ENCODE results near the gene ACP7. TPM values are rescaled to one million over a fixed set of nuclear protein-coding genes. Genes with fewer than 3 reads are reported as not detected.
A peak's percentile ranks its signal among the peaks of the same experiment; 100 is the strongest.

ACP7 gene
- total and polyA plus RNA-seq, 9 of the 15 experiments (the other 6 are each of a cell fraction or from before 2014, with no cell fraction given) = not detected

GRCh38 chr19:39139971-39140453, 55.8 kb downstream of the ACP7 start:
- Histone ChIP-seq H3K36me3 (ENCODE audit: control insufficient read depth, insufficient read depth, low read length) (0 out of 3 replicates have a peak, but pooled peaks cover 2% of the 10 kb centered on the region), H2AFZ (ENCODE audit: low read depth, low read length) (no peak overlapping the region), H3K4me2 (ENCODE audit: insufficient read depth, low read length) (peak overlapping the region; percentile 3; the same call in 1 of the 2 replicates), H3K9ac (ENCODE audit: insufficient read depth in 1 of 2, low read depth in 2 of 2, low read length in 2 of 2) (peak overlapping the region in 1 of 2 experiments; percentile 83; a peak in 2 of 4 replicates), H4K20me1 (replicated peaks; ENCODE audit: control insufficient read depth, insufficient read depth, low read length) (peaks cover 48% of the 10 kb centered on the region), H3K9me3 (replicated peaks; ENCODE audit: control insufficient read depth, insufficient read depth, low read depth, low read length) (no peaks in the 10 kb centered on the region), H3K27me3 (ENCODE audit: control insufficient read depth in 2 of 2, insufficient read depth in 2 of 2, low read length in 2 of 2) (no peaks in the 10 kb centered on the region), H3K9me1 (ENCODE audit: control insufficient read depth, insufficient read depth, low read length) (peaks cover 8% of the 10 kb centered on the region), H3K4me3 (no peak overlapping the region), H3K79me2 (ENCODE audit: control insufficient read depth, insufficient read depth, low read length) (peaks cover 81% of the 10 kb centered on the region), H3K27ac (ENCODE audit: extremely low read depth, low read depth, low read length) (no peak overlapping the region; the same call in 2 of the 3 replicates), H3K4me1 (replicated peaks in 1 of 2; ENCODE audit: control insufficient read depth in 2 of 2, insufficient read depth in 2 of 2, low read length in 2 of 2) (peaks cover 21 to 57% of the 10 kb centered on the region in 2 experiments)
- no TSS peak for BruUV-seq (replicated peaks)
- ATAC-seq = peak; percentile 56
- ChIA-PET CTCF (ENCODE audit: low intra/inter-chr PET ratio) (no interaction called here), POLR2A (interaction anchor here (0.7 to 1.2 kb wide), 2 partner anchors 13 to 296 kb away, joined by 3 read pairs; partner anchors contain the start of gene RPS16)
- in situ Hi-C loops (cut with MboI) = no loop called here
- peak in 1 of 4 experiments; percentile 68 for DNase-seq (ENCODE audit: extremely low read depth in 1 of 4, low spot score in 3 of 4)
- intact Hi-C loops (cut with micrococcal nuclease) = no loop called here
- 4% methylated on average over 7 of the region's 7 CpGs for WGBS (ENCODE audit: insufficient coverage, low coverage, missing lambda C conversion rate)
- FAIRE-seq = peak; percentile 77
- TF ChIP-seq RBM25 (IDR thresholded peaks at IDR 0.05; ENCODE audit: low read depth, low read length, severe bottlenecking) = no peak
- no peak for TF ChIP-seq NONO (IDR thresholded peaks at IDR 0.05; ENCODE audit: low read depth in 2 of 2, low read length in 1 of 2)
- no peak for TF ChIP-seq SIRT6 (IDR thresholded peaks at IDR 0.05; ENCODE audit: low read depth, low read length)
- TF ChIP-seq SMARCE1 (IDR thresholded peaks at IDR 0.05) = no peak
- TF ChIP-seq TCF3 (CRISPR knock-in tag; IDR thresholded peaks at IDR 0.05) = peak; percentile 69
- TF ChIP-seq KAT2B (IDR thresholded peaks at IDR 0.05; ENCODE audit: low read depth, low read length) = no peak
- TF ChIP-seq NCOR1 (IDR thresholded peaks at IDR 0.05) = peak; percentile 75
- no peak for TF ChIP-seq ELF1 (tag; IDR thresholded peaks at IDR 0.05)
- no peak for TF ChIP-seq SNRNP70 (optimal IDR thresholded peaks at IDR 0.05; ENCODE audit: low read depth, low read length)
- TF ChIP-seq CBX8 (IDR thresholded peaks at IDR 0.05; ENCODE audit: borderline replicate concordance, extremely low read depth, low read depth, low read length, poor library complexity, severe bottlenecking) = no peak
- no peak for TF ChIP-seq ZZZ3 (IDR thresholded peaks at IDR 0.05)
- TF ChIP-seq BCL6 (CRISPR knock-in tag; IDR thresholded peaks at IDR 0.05) = no peak
- no peak for TF ChIP-seq TRIM24 (IDR thresholded peaks at IDR 0.05)
- no peak for TF ChIP-seq ETS1 (conservative IDR thresholded peaks at IDR 0.05; ENCODE audit: control insufficient read depth, low read depth, low read length)
- no peak for TF ChIP-seq BDP1 (IDR thresholded peaks at IDR 0.05; ENCODE audit: insufficient read depth, insufficient read length)
- TF ChIP-seq XRCC5 (IDR thresholded peaks at IDR 0.05; ENCODE audit: low read depth, low read length) = no peak
- TF ChIP-seq PBX2 (CRISPR knock-in tag; IDR thresholded peaks at IDR 0.05; ENCODE audit: low read depth) = no peak
- TF ChIP-seq PBX2 (tag; conservative IDR thresholded peaks at IDR 0.05; ENCODE audit: low read depth) = no peak
- TF ChIP-seq L3MBTL2 (IDR thresholded peaks at IDR 0.05) = peak; percentile 84
- 0 out of 2 replicates have a peak, but pooled peaks have one; percentile 30 for TF ChIP-seq EHMT2 (IDR thresholded peaks at IDR 0.05)
- no peak for TF ChIP-seq JUND (IDR thresholded peaks at IDR 0.05; ENCODE audit: borderline replicate concordance, low read depth, low read length)
- no peak for TF ChIP-seq JUND (tag; IDR thresholded peaks at IDR 0.05; ENCODE audit: borderline replicate concordance, low read depth, low read length)

Measured in K562 (cell line).